WTC11 (cell line): ENCODE data around the gene HCLS1. TPM values are rescaled to one million over a fixed set of nuclear protein-coding genes. Genes with fewer than 3 reads are reported as not detected.

Source experiments
- ATAC-seq: fragments of 200-7000 bp; cut with Tn5 transposase; 2 replicates; pipeline ENCODE4 v1.10.0; 2021; ENCODE audit warnings: mild to moderate bottlenecking, moderate library complexity
- CTCF ChIA-PET: fragments of 300-600 bp; sonication (Branson Sonifier 250); formaldehyde crosslinking; loops from one replicate; lab custom pipeline; 2021; ENCODE audit warnings: antibody characterized with exemption; lab: Charles Lee
- POLR2A ChIA-PET: fragments of 350-600 bp; sonication (Branson Sonifier 250); formaldehyde crosslinking; loops from one replicate; lab custom pipeline; 2021; ENCODE audit warnings: antibody characterized with exemption; lab: Charles Lee
- DNase-seq: peaks from one replicate; pipeline ENCODE4 v3.0.0; 2021; ENCODE audit warnings: low spot score
- H3K27ac Mint-ChIP-seq: 2 replicates; pipeline ENCODE4 v1.8.0; 2021; ENCODE audit warnings: mixed read lengths
- H3K27me3 Mint-ChIP-seq: 2 replicates; pipeline ENCODE4 v1.8.0; 2021; ENCODE audit warnings: low read depth, mild to moderate bottlenecking, moderate library complexity, mixed read lengths
- H3K36me3 Mint-ChIP-seq: 2 replicates; pipeline ENCODE4 v1.8.0; 2021; ENCODE audit warnings: mixed read lengths
- H3K4me1 Mint-ChIP-seq: 2 replicates; pipeline ENCODE4 v1.8.0; 2022; ENCODE audit warnings: mixed read lengths
- H3K4me3 Mint-ChIP-seq: 2 replicates; pipeline ENCODE4 v1.8.0; 2021; ENCODE audit warnings: mild to moderate bottlenecking, moderate library complexity, mixed read lengths
- H3K9me3 Mint-ChIP-seq: 2 replicates; pipeline ENCODE4 v1.8.0; 2021; ENCODE audit warnings: mixed read lengths
- AFF4 ChIP-seq: sonication (generic); formaldehyde crosslinking; IDR thresholded peaks from 2 replicates; pipeline ENCODE4 v1.8.1; 2023; ENCODE audit warnings: mild to moderate bottlenecking, missing genetic modification reagents, borderline replicate concordance
- ATF1 ChIP-seq: sonication (generic); formaldehyde crosslinking; IDR thresholded peaks from 2 replicates; pipeline ENCODE4 v1.8.1; 2023; ENCODE audit warnings: mild to moderate bottlenecking, moderate library complexity, missing genetic modification reagents
- CREB1 ChIP-seq: sonication (generic); formaldehyde crosslinking; IDR thresholded peaks from 2 replicates; pipeline ENCODE4 v1.8.0; 2023; ENCODE audit warnings: mild to moderate bottlenecking, missing genetic modification reagents
- CTCF ChIP-seq: fragments of 200-600 bp; IDR thresholded peaks from 2 replicates; pipeline ENCODE4 v1.8.0; 2022; ENCODE audit warnings: antibody characterized with exemption
- ERG ChIP-seq: fragments of 250-450 bp; sonication (Bioruptor Pico); IDR thresholded peaks from 2 replicates; pipeline ENCODE4 v1.8.0; 2021; ENCODE audit warnings: mild to moderate bottlenecking
- GABPB1 ChIP-seq: sonication (generic); formaldehyde crosslinking; IDR thresholded peaks from 2 replicates; pipeline ENCODE4 v1.8.1; 2023; ENCODE audit warnings: mild to moderate bottlenecking, missing genetic modification reagents
- GRHL2 ChIP-seq: fragments of 250-450 bp; sonication (Bioruptor Pico); IDR thresholded peaks from 2 replicates; pipeline ENCODE4 v1.8.0; 2022; ENCODE audit warnings: mild to moderate bottlenecking, moderate library complexity; ENCODE audit not compliant: insufficient replicate concordance, severe bottlenecking
- GTF2I ChIP-seq: fragments of 250-450 bp; sonication (Bioruptor Pico); conservative IDR thresholded peaks from 2 replicates; pipeline ENCODE4 v1.4.0; 2021; ENCODE audit warnings: mild to moderate bottlenecking
- HMGA2 ChIP-seq: fragments of 250-450 bp; sonication (Bioruptor Pico); IDR thresholded peaks from 2 replicates; pipeline ENCODE4 v1.4.0; 2021; ENCODE audit warnings: mild to moderate bottlenecking, moderate library complexity
- IRF2 ChIP-seq: sonication (generic); formaldehyde crosslinking; IDR thresholded peaks from 2 replicates; pipeline ENCODE4 v1.8.0; 2022; ENCODE audit warnings: low read depth, missing genetic modification reagents, borderline replicate concordance
- JUN ChIP-seq: sonication (generic); formaldehyde crosslinking; IDR thresholded peaks from 2 replicates; pipeline ENCODE4 v1.8.0; 2023; ENCODE audit warnings: mild to moderate bottlenecking, missing genetic modification reagents
- PRRX2 ChIP-seq: fragments of 250-450 bp; sonication (Bioruptor Pico); IDR thresholded peaks from 2 replicates; pipeline ENCODE4 v1.8.0; 2021; ENCODE audit warnings: mild to moderate bottlenecking
- USF2 ChIP-seq: sonication (generic); formaldehyde crosslinking; IDR thresholded peaks from 2 replicates; pipeline ENCODE4 v1.8.1; 2023; ENCODE audit warnings: mild to moderate bottlenecking, missing genetic modification reagents, moderate library complexity
- ZNF232 ChIP-seq: sonication (generic); formaldehyde crosslinking; IDR thresholded peaks from 2 replicates; pipeline ENCODE4 v1.8.0; 2022; ENCODE audit warnings: mild to moderate bottlenecking, missing genetic modification reagents
- total RNA-seq: library from RNA; stranded (reverse); gene quantifications from 3 replicates; pipeline ENCODE4 v1.2.3, GENCODE V29; 2021
- TF ChIP-seq, protein P1 (sequence below): sonication (generic); formaldehyde crosslinking; IDR thresholded peaks from 2 replicates; pipeline ENCODE4 v1.8.1; 2022; ENCODE audit warnings: missing genetic modification reagents, borderline replicate concordance
- TF ChIP-seq, protein P2 (sequence below): fragments of 250-450 bp; sonication (Bioruptor Pico); IDR thresholded peaks from 2 replicates; pipeline ENCODE4 v1.9.0; 2021; ENCODE audit warnings: mild to moderate bottlenecking

Gene HCLS1
- total RNA-seq, 1 experiment from 2014 or later: 2.6 TPM

GRCh38 chr3:121667333-121667732 lies 6.6 kb upstream of the HCLS1 start (continued):
- TF ChIP-seq, protein P1, sequence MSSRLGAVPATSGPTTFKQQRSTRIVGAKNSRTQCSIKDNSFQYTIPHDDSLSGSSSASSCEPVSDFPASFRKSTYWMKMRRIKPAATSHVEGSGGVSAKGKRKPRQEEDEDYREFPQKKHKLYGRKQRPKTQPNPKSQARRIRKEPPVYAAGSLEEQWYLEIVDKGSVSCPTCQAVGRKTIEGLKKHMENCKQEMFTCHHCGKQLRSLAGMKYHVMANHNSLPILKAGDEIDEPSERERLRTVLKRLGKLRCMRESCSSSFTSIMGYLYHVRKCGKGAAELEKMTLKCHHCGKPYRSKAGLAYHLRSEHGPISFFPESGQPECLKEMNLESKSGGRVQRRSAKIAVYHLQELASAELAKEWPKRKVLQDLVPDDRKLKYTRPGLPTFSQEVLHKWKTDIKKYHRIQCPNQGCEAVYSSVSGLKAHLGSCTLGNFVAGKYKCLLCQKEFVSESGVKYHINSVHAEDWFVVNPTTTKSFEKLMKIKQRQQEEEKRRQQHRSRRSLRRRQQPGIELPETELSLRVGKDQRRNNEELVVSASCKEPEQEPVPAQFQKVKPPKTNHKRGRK: no peak
- TF ChIP-seq, protein P2, sequence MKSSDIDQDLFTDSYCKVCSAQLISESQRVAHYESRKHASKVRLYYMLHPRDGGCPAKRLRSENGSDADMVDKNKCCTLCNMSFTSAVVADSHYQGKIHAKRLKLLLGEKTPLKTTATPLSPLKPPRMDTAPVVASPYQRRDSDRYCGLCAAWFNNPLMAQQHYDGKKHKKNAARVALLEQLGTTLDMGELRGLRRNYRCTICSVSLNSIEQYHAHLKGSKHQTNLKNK (CRISPR knock-in tag): no peak

DNA sequence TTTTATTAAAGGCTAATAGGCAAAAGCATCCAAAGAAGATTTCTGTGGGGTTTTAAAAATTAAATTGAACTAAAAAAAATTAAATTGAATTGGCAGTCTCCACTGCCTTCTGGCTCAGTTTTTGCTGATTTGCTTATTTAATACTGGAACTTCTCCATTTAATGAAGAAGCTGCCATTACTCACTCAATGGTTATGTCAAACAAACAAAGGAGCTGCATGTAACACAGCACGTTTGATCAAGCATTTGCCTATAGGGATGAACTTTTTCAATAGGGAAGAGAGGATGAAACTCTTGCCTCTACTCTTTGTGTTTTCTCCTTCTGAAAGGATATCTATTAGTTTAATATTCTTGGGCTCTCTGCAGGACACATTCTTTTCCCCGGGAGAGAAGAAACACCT lies 4.8 kb upstream of the HCLS1 start:
- no peaks in the 10 kb centered on the region for H3K27me3 Mint-ChIP-seq
- no peak overlapping the region for H3K4me3 Mint-ChIP-seq
- H3K4me1 Mint-ChIP-seq: peaks cover 18% of the 10 kb centered on the region
- TF ChIP-seq ZNF232: no peak
- no peak for TF ChIP-seq USF2
- no peak for TF ChIP-seq GABPB1 (CRISPR knock-in tag)
- TF ChIP-seq, protein P2 (CRISPR knock-in tag): no peak
- TF ChIP-seq CREB1 (CRISPR knock-in tag): no peak
- TF ChIP-seq HMGA2 (CRISPR knock-in tag): no peak
- no peak for TF ChIP-seq AFF4 (CRISPR knock-in tag)
- TF ChIP-seq IRF2: no peak
- TF ChIP-seq ERG (CRISPR knock-in tag): no peak
- TF ChIP-seq GTF2I: no peak
- TF ChIP-seq PRRX2 (CRISPR knock-in tag): no peak
- TF ChIP-seq JUN: no peak
- no peak for TF ChIP-seq ATF1 (CRISPR knock-in tag)
- no peak for TF ChIP-seq GRHL2
- no peak for TF ChIP-seq CTCF
- ChIA-PET CTCF (no interaction called here), POLR2A (no interaction called here)
- H3K9me3 Mint-ChIP-seq: no peaks in the 10 kb centered on the region
- DNase-seq (no peak), ATAC-seq (no peak)
- no peak overlapping the region for H3K27ac Mint-ChIP-seq
- H3K36me3 Mint-ChIP-seq: peaks cover 41% of the 10 kb centered on the region
